ENCODE results near the gene CHGA. TPM values are rescaled to one million over a fixed set of nuclear protein-coding genes. Genes with fewer than 3 reads are reported as not detected.

The CHGA gene
- total RNA-seq, 8 experiments from 2014 or later = 0.97 to 64.6 (median 35.8) TPM

DNA sequence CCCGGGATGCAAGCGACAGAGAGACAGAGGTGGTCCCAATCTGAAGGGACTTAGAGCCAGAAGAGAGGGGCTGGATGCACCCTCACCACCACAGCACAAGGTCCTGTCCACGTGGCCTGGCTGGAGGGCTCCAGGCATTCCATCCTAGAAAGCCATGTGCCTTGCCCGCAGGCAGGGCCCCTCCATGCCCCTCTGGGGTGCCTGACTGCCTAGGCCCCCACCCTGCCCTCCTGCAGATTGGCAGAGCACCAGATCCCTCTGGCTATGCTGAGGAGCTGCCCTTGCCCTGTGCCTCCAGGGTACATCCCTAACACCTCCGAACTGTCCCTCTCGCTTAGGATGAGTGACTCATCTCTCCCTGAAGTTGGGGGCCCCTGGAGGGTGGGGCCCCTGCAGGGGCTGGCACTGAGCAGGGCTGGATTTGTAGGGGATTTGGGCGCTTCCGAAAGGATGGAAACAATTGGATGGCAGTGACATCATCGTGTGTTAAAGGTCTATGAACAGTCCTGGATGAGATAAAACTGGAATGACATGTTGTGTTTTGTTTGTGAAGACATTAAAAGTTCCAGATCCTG is 50.9 kb downstream of the CHGA start:
- in situ Hi-C loops (cut with MboI; ENCODE audit: low pct_unique_long_range_greater_than_20kb in 2 of 9, low sequenced_read_pairs in 9 of 9, unreplicated experiment in 9 of 9) = loop anchor here in 5 of 9 experiments (25.0 kb wide), 2 partner anchors 138 to 163 kb away; partner anchors contain the start of gene ITPK1 (in 3 of the 5)
- Histone ChIP-seq H3K4me1 (replicated peaks in 1 of 2) (peaks cover 0 to 2% of the 10 kb centered on the region in 2 donors), H3K27ac (no peak overlapping the region), H3K4me3 (no peak overlapping the region)
- WGBS, 10 experiments = 17 to 100% (median 80%) methylated on average over 1 to 2 of the region's 9 CpGs; no CpG with 5 or more reads in 5 of the 10 experiments
- peak in 4 of 8 experiments; percentile 9 to 35 (median 18) for ATAC-seq (replicated peaks in 6 of 8)

DNA sequence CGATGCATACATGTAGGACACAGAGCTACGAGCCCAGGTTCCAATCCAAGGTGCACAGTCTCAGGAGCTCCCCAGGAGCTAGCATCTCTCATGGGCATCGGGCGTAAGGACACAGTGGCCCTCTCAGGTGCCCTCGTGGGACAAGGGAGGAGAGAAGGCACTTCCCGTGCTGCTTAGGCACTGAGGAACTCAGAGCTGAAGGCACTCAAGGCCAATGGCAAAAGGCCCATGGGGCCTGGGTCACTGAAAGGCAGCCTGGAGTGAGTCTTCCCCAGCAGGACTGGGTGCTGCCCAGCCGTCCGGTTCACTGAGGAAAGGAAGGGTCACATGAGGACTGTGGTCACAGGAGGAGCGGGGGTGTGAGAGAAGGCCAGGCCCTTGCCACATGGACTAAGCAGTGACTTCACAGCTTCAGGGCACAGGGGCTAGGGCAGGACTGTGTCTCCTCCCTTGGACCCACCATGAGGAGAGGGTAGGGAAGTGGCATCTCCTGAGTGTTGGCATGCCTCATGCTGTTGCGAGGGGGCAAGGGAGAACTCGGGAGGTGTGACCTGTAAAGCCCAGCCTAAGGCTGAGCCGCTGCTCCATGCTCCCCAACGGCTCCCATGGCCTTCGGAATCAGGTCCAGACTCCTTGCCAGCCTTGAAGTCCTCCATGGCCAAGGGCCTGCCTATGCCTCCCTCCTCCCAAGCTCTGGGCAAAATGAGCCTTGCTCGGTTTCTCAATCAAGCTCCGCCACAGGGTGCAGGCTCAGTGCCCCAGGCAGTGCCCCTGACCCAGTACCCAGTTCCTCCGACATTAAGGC is 51.8 kb downstream of the CHGA start:
- Histone ChIP-seq H3K4me3 (no peak overlapping the region), H3K27ac (no peak overlapping the region), H3K4me1 (replicated peaks in 1 of 2) (peaks cover 0 to 2% of the 10 kb centered on the region in 2 donors)
- 70 to 100% (median 95%) methylated on average over 1 to 11 of the region's 17 CpGs; no CpG with 5 or more reads in 3 of the 10 experiments for WGBS, 10 experiments
- in situ Hi-C loops (cut with MboI; ENCODE audit: low pct_unique_long_range_greater_than_20kb in 2 of 9, low sequenced_read_pairs in 9 of 9, unreplicated experiment in 9 of 9) = loop anchor here in 6 of 9 experiments (25.0 kb wide), 2 partner anchors 138 to 163 kb away; partner anchors contain the start of gene ITPK1 (in 4 of the 6)
- no peak for ATAC-seq (replicated peaks in 6 of 8)

- H3K4me3 ChIP-seq = no peak overlapping the region
- H3K4me1 ChIP-seq (replicated peaks in 1 of 2) = peaks cover 0 to 2% of the 10 kb centered on the region in 2 donors
- WGBS, 10 experiments = 0 to 100% (median 100%) methylated on average over 1 to 2 of the region's 2 CpGs; no CpG with 5 or more reads in 6 of the 10 experiments
- in situ Hi-C loops (cut with MboI; ENCODE audit: low pct_unique_long_range_greater_than_20kb in 2 of 9, low sequenced_read_pairs in 9 of 9, unreplicated experiment in 9 of 9) = loop anchor here in 1 of 9 experiments (25.0 kb wide), 1 partner anchor 136 kb away; the partner anchor contains the start of gene ITPK1
- H3K27ac ChIP-seq = no peak overlapping the region
- ATAC-seq (replicated peaks in 6 of 8) = no peak
Measured at GRCh38 chr14:92976268-92976667, 53.3 kb downstream of the CHGA start.

- H3K27ac ChIP-seq = no peak overlapping the region
- H3K4me3 ChIP-seq = no peak overlapping the region
- in situ Hi-C loops (cut with MboI; ENCODE audit: low pct_unique_long_range_greater_than_20kb in 2 of 9, low sequenced_read_pairs in 9 of 9, unreplicated experiment in 9 of 9) = loop anchor here in 1 of 9 experiments (25.0 kb wide), 1 partner anchor 134 kb away; the partner anchor contains the start of gene ITPK1
- WGBS, 10 experiments = 50 to 100% (median 70%) methylated on average over 1 to 4 of the region's 4 CpGs; no CpG with 5 or more reads in 3 of the 10 experiments
- peak in 1 of 8 experiments; percentile 19 for ATAC-seq (replicated peaks in 6 of 8)
- peaks cover 0 to under 1% of the 10 kb centered on the region in 2 donors for H3K4me1 ChIP-seq (replicated peaks in 1 of 2)
Measured at GRCh38 chr14:92978229-92979021, 55.5 kb downstream of the CHGA start.

- in situ Hi-C loops (cut with MboI; ENCODE audit: low pct_unique_long_range_greater_than_20kb in 2 of 9, low sequenced_read_pairs in 9 of 9, unreplicated experiment in 9 of 9) = loop anchor here in 1 of 9 experiments (25.0 kb wide), 1 partner anchor 131 kb away; the partner anchor contains the start of gene ITPK1
- no peak overlapping the region for H3K27ac ChIP-seq
- no peak overlapping the region for H3K4me3 ChIP-seq
- no peak for ATAC-seq (replicated peaks in 6 of 8)
- no peaks in the 10 kb centered on the region for H3K4me1 ChIP-seq (replicated peaks in 1 of 2)
- WGBS, 10 experiments = 80 to 100% (median 100%) methylated on average over 1 to 4 of the region's 4 CpGs; no CpG with 5 or more reads in 4 of the 10 experiments
Measured at GRCh38 chr14:92980866-92981265, 57.9 kb downstream of the CHGA start.

- Histone ChIP-seq H3K4me1 (replicated peaks in 1 of 2) (no peaks in the 10 kb centered on the region), H3K4me3 (no peak overlapping the region), H3K27ac (no peak overlapping the region)
- in situ Hi-C loops (cut with MboI; ENCODE audit: low pct_unique_long_range_greater_than_20kb in 2 of 9, low sequenced_read_pairs in 9 of 9, unreplicated experiment in 9 of 9) = loop anchor here in 1 of 9 experiments (25.0 kb wide), 1 partner anchor 131 kb away; the partner anchor contains the start of gene ITPK1
- 83 to 100% (median 100%) methylated on average over 1 to 5 of the region's 8 CpGs; no CpG with 5 or more reads in 2 of the 10 experiments for WGBS, 10 experiments
- no peak for ATAC-seq (replicated peaks in 6 of 8)
Measured at GRCh38 chr14:92981726-92982125, 58.8 kb downstream of the CHGA start.

DNA sequence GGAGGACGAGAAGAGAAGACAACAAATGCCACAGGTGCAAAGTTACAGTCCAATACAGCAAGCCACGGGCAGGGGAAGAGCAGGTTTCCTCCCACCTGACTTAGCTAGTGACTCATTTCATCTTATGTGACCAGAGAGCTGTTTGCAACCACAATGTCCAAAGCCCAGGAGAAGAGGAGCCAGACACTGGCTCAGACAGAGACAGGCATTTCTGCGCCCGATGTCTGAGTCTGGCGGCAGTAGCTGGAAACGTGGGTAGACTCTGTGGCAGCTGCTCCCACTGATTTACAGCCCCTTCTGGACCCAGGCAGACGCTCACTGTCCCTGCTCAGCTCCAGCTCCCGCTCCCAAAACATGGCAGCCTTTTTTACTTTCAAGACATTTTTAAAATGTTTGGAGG is 60.0 kb downstream of the CHGA start:
- ATAC-seq (replicated peaks in 6 of 8) = peak in 4 of 8 experiments; percentile 24 to 60 (median 49)
- Histone ChIP-seq H3K27ac (no peak overlapping the region), H3K4me1 (replicated peaks in 1 of 2) (no peaks in the 10 kb centered on the region), H3K4me3 (no peak overlapping the region)
- WGBS, 10 experiments = 37 to 100% (median 71%) methylated on average over 2 to 8 of the region's 8 CpGs; no CpG with 5 or more reads in 4 of the 10 experiments
- in situ Hi-C loops (cut with MboI; ENCODE audit: low pct_unique_long_range_greater_than_20kb in 2 of 9, low sequenced_read_pairs in 9 of 9, unreplicated experiment in 9 of 9) = loop anchor here in 1 of 9 experiments (25.0 kb wide), 1 partner anchor 129 kb away; the partner anchor contains the start of gene ITPK1

DNA sequence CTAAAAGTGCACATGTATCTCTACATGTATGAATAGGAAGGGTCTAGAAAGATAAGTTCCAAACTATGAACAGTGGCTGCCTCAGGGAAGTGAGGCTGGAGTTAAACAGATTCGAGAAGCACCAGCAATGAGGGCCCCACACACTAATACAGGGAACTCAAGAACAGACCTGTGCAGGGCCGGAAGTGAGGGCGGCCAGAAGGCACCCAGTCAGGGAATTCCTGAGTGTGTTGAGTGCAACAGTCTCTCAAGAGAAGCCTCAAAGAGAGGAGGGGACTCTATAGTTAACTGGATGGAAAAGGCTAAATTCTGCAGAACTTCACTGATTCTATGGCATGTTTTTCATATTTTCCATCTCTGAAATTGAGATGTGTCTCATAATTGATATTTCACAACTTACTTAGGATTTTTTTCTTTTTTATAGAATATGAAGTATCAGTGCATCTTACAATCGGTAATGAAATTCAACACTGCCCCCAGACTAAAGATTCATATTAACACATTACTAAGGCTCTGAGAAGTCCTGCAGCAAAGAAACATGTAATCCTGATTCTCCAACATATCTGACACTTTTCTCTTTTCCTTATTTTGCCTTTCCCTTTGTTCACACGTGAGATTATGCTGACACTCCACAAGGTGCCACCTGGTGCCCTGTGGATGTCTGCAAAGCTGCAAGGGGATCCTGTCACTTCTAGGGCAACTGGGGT is 61.3 kb downstream of the CHGA start:
- Histone ChIP-seq H3K27ac (no peak overlapping the region), H3K4me3 (no peak overlapping the region), H3K4me1 (replicated peaks in 1 of 2) (peaks cover 7 to 9% of the 10 kb centered on the region in 2 donors)
- WGBS, 10 experiments = 73 to 98% (median 88%) methylated on average over 2 to 5 of the region's 5 CpGs; no CpG with 5 or more reads in 2 of the 10 experiments
- no peak for ATAC-seq (replicated peaks in 6 of 8)
- in situ Hi-C loops (cut with MboI; ENCODE audit: low pct_unique_long_range_greater_than_20kb in 2 of 9, low sequenced_read_pairs in 9 of 9, unreplicated experiment in 9 of 9) = loop anchor here in 1 of 9 experiments (25.0 kb wide), 1 partner anchor 128 kb away; the partner anchor contains the start of gene ITPK1

Other genes starting within 250 kb of the CHGA start
- 100 to 1,000 TPM in 3 of 8 experiments, 10 to 100 TPM in 5; 15.2 to 312 (median 54.8) TPM for gene LGMN, start 174.5 kb upstream of the CHGA start, total RNA-seq
- 10 to 100 TPM; 28.1 to 67.3 (median 43.5) TPM for gene GOLGA5, start 128.8 kb upstream of the CHGA start, total RNA-seq
- 10 to 100 TPM; 16.2 to 37.3 (median 22.4) TPM for gene ITPK1, start 192.8 kb downstream of the CHGA start, total RNA-seq

All from motor neuron (in vitro differentiated cells).